ENCODE data around the gene TGM4. TPM values are rescaled to one million over a fixed set of nuclear protein-coding genes. Genes with fewer than 3 reads are reported as not detected.

The TGM4 gene
- total RNA-seq, 4 donors from 2014 or later = 0.26 to 1.4 (median 1.3) TPM; not detected in 1

DNA sequence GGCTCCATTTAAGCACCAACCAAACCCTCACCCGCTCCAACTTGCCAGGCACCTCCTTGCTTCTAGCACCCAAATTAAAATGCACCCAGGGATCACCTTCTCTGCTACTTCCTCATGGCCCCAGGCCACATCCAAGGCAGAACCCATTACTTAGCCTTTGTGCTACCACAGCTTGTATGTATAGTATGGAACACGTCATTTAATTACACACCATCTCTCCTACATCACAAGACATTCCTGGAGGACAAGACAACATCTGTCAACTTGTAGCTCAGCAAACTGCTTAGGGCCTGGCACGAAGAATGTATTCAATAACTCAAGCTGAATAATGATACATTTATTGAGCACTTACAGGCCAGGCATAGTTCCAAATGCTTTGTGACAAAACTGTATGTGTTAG, 78.3 kb downstream of the TGM4 start:
- intact Hi-C loops (cut with DNase I; ENCODE audit: low total_unique reads) = no loop called here
- 59 to 63% methylated on average over 3 of the region's 3 CpGs for WGBS, 2 donors
- no peak for DNase-seq (ENCODE audit: low spot score in 2 of 2)
- no peak overlapping the region for H3K4me3 ChIP-seq (ENCODE audit: low read depth, poor library complexity, severe bottlenecking)
- no peak for TF ChIP-seq POLR2A (IDR thresholded peaks at IDR 0.05)
- TF ChIP-seq, protein P1, sequence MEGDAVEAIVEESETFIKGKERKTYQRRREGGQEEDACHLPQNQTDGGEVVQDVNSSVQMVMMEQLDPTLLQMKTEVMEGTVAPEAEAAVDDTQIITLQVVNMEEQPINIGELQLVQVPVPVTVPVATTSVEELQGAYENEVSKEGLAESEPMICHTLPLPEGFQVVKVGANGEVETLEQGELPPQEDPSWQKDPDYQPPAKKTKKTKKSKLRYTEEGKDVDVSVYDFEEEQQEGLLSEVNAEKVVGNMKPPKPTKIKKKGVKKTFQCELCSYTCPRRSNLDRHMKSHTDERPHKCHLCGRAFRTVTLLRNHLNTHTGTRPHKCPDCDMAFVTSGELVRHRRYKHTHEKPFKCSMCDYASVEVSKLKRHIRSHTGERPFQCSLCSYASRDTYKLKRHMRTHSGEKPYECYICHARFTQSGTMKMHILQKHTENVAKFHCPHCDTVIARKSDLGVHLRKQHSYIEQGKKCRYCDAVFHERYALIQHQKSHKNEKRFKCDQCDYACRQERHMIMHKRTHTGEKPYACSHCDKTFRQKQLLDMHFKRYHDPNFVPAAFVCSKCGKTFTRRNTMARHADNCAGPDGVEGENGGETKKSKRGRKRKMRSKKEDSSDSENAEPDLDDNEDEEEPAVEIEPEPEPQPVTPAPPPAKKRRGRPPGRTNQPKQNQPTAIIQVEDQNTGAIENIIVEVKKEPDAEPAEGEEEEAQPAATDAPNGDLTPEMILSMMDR (IDR thresholded peaks at IDR 0.05) = no peak

GRCh38 chr3:44954304-44954703, 79.9 kb downstream of the TGM4 start:
- intact Hi-C loops (cut with DNase I; ENCODE audit: low total_unique reads) = no loop called here
- no peak for DNase-seq (ENCODE audit: low spot score in 2 of 2)
- 79% methylated on average over 5 of the region's 5 CpGs for WGBS, 2 donors
- no peak for TF ChIP-seq POLR2A (IDR thresholded peaks at IDR 0.05)
- TF ChIP-seq, protein P1 (IDR thresholded peaks at IDR 0.05) = no peak
- no peak overlapping the region for H3K4me3 ChIP-seq (ENCODE audit: low read depth, poor library complexity, severe bottlenecking)

GRCh38 chr3:44954962-44955361, 80.6 kb downstream of the TGM4 start:
- peak in 1 of 2 donors; percentile 27 for DNase-seq (ENCODE audit: low spot score in 2 of 2)
- intact Hi-C loops (cut with DNase I; ENCODE audit: low total_unique reads) = no loop called here
- TF ChIP-seq, protein P1 (IDR thresholded peaks at IDR 0.05) = no peak
- TF ChIP-seq POLR2A (IDR thresholded peaks at IDR 0.05) = no peak
- 22 to 31% methylated on average over 3 of the region's 3 CpGs for WGBS, 2 donors
- no peak overlapping the region for H3K4me3 ChIP-seq (ENCODE audit: low read depth, poor library complexity, severe bottlenecking)

DNA sequence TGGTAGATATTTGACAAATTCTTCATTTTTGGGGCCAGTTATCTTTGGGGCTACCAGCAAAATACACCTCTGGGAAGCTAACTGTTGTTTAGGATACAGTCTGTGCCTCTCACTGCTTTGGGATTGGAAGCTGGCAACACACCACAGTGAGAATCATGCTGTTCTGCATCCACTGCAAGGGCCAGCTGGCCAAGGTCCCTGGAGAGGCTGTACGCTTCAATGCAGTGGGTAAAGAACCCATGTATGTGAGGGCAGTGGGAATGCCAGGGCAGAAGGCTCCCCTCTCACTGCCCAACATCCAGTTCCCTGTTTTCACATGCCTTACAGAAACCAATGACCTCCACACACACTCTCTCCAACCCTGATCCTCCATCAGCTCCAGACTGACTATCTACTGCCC, 81.5 kb downstream of the TGM4 start:
- no peak for DNase-seq (ENCODE audit: low spot score in 2 of 2)
- TF ChIP-seq POLR2A (IDR thresholded peaks at IDR 0.05) = no peak
- TF ChIP-seq, protein P1 (IDR thresholded peaks at IDR 0.05) = no peak
- no peak overlapping the region for H3K4me3 ChIP-seq (ENCODE audit: low read depth, poor library complexity, severe bottlenecking)
- 50 to 70% methylated on average over 1 of the region's 1 CpG for WGBS, 2 donors
- intact Hi-C loops (cut with DNase I; ENCODE audit: low total_unique reads) = no loop called here

GRCh38 chr3:44957986-44958385, 83.6 kb downstream of the TGM4 start:
- no peak overlapping the region for H3K4me3 ChIP-seq (ENCODE audit: low read depth, poor library complexity, severe bottlenecking)
- whole genome bisulfite sequencing, 2 donors = 86 to 91% methylated on average over 3 to 4 of the region's 4 CpGs
- DNase-seq (ENCODE audit: low spot score in 2 of 2) = no peak
- intact Hi-C loops (cut with DNase I; ENCODE audit: low total_unique reads) = no loop called here
- no peak for TF ChIP-seq POLR2A (IDR thresholded peaks at IDR 0.05)
- TF ChIP-seq, protein P1 (IDR thresholded peaks at IDR 0.05) = no peak

DNA sequence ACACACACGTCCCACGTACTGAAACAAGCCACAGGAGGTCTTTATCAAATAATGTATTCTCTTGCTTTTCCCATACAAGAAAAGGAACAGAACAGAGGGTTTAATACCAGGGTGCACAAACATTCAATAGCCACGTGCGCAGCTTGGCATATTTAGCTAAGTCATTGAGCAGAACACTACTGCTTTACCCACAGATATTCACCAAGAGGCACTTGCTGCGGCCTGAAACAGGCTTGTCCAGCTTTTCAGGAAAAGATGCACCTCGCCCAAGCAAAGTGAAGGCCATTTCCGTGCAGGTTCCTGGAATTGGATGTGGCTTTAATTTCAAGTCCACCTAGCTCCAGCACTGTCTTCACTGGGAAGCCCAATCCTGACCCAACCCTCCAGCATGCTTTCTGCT, 84.0 kb downstream of the TGM4 start:
- TF ChIP-seq POLR2A (IDR thresholded peaks at IDR 0.05) = no peak
- TF ChIP-seq, protein P1 (IDR thresholded peaks at IDR 0.05) = no peak
- 64 to 79% methylated on average over 7 of the region's 7 CpGs for WGBS, 2 donors
- H3K4me3 ChIP-seq (ENCODE audit: low read depth, poor library complexity, severe bottlenecking) = no peak overlapping the region
- no peak for DNase-seq (ENCODE audit: low spot score in 2 of 2)
- intact Hi-C loops (cut with DNase I; ENCODE audit: low total_unique reads) = no loop called here

Data from lower leg skin (tissue), 4 donors.